ENCODE data around the gene SQOR. TPM values are rescaled to one million over a fixed set of nuclear protein-coding genes. Genes with fewer than 3 reads are reported as not detected.

SQOR gene
- total RNA-seq, 6 experiments from 2014 or later: 34.2 to 77.7 (median 49.1) TPM

GRCh38 chr15:45677797-45678196 lies 43.0 kb downstream of the SQOR start:
- TF ChIP-seq CTCF (IDR thresholded peaks at IDR 0.05) (no peak), POLR2A (IDR thresholded peaks at IDR 0.05) (no peak)
- H3K4me1 ChIP-seq: no peaks in the 10 kb centered on the region
- ATAC-seq (no peak), DNase-seq (no peak)
- no peaks in the 10 kb centered on the region for H3K9me3 ChIP-seq
- WGBS (ENCODE audit: insufficient coverage, low coverage, low lambda C conversion rate, missing lambda C conversion rate): 91% methylated on average over 6 of the region's 7 CpGs
- no peaks in the 10 kb centered on the region for H3K27me3 ChIP-seq
- peaks cover 0 to 76% (median 21%) of the 10 kb centered on the region in 4 donors for H3K36me3 ChIP-seq
- H3K4me3 ChIP-seq: no peak overlapping the region
- H3K27ac ChIP-seq: no peak overlapping the region
- intact Hi-C loops (cut with DNase I): no loop called here

GRCh38 chr15:45678459-45679178 lies 43.8 kb downstream of the SQOR start:
- no peak for DNase-seq
- intact Hi-C loops (cut with DNase I): no loop called here
- 87% methylated on average over 4 of the region's 4 CpGs for WGBS (ENCODE audit: insufficient coverage, low coverage, low lambda C conversion rate, missing lambda C conversion rate)
- no peaks in the 10 kb centered on the region for H3K4me1 ChIP-seq
- H3K4me3 ChIP-seq: no peak overlapping the region
- no peak for ATAC-seq
- no peak overlapping the region for H3K27ac ChIP-seq
- peaks cover 0 to 79% (median 22%) of the 10 kb centered on the region in 4 donors for H3K36me3 ChIP-seq
- no peaks in the 10 kb centered on the region for H3K9me3 ChIP-seq
- TF ChIP-seq CTCF (IDR thresholded peaks at IDR 0.05) (no peak), POLR2A (IDR thresholded peaks at IDR 0.05) (no peak)
- no peaks in the 10 kb centered on the region for H3K27me3 ChIP-seq

GRCh38 chr15:45684533-45684932 lies 49.7 kb downstream of the SQOR start:
- H3K27me3 ChIP-seq: no peaks in the 10 kb centered on the region
- H3K4me3 ChIP-seq: no peak overlapping the region
- peaks cover 2 to 92% (median 19%) of the 10 kb centered on the region in 4 donors for H3K36me3 ChIP-seq
- H3K4me1 ChIP-seq: no peaks in the 10 kb centered on the region
- no peaks in the 10 kb centered on the region for H3K9me3 ChIP-seq
- no peak overlapping the region for H3K27ac ChIP-seq
- ATAC-seq: no peak
- 81% methylated on average over 2 of the region's 2 CpGs for WGBS (ENCODE audit: insufficient coverage, low coverage, low lambda C conversion rate, missing lambda C conversion rate)
- no peak for DNase-seq
- TF ChIP-seq CTCF (IDR thresholded peaks at IDR 0.05) (no peak), POLR2A (IDR thresholded peaks at IDR 0.05) (no peak)
- intact Hi-C loops (cut with DNase I): no loop called here

GRCh38 chr15:45689616-45690015 lies 54.8 kb downstream of the SQOR start:
- no peak for DNase-seq
- no peak for TF ChIP-seq CTCF (IDR thresholded peaks at IDR 0.05)
- no peaks in the 10 kb centered on the region for H3K4me1 ChIP-seq
- ATAC-seq: no peak
- H3K27me3 ChIP-seq: no peaks in the 10 kb centered on the region
- H3K9me3 ChIP-seq: no peaks in the 10 kb centered on the region
- H3K4me3 ChIP-seq: no peak overlapping the region
- peaks cover 4 to 68% (median 15%) of the 10 kb centered on the region in 4 donors for H3K36me3 ChIP-seq
- intact Hi-C loops (cut with DNase I): no loop called here
- no peak overlapping the region for H3K27ac ChIP-seq
- WGBS (ENCODE audit: insufficient coverage, low coverage, low lambda C conversion rate, missing lambda C conversion rate): 72% methylated on average over 4 of the region's 4 CpGs

All from right lobe of liver (tissue), 6 donors.